ENCODE results near the gene DGKG. TPM values are rescaled to one million over a fixed set of nuclear protein-coding genes. Genes with fewer than 3 reads are reported as not detected.

The DGKG gene
- polyA plus RNA-seq, 1 of the 3 experiments (the other 2 are of a cell fraction) = 0.12 TPM

- Histone ChIP-seq H3K9me3 (no peaks in the 10 kb centered on the region), H3F3A (replicated peaks; ENCODE audit: insufficient read depth) (no peaks in the 10 kb centered on the region), H3K36me3 (replicated peaks in 1 of 2; ENCODE audit: control insufficient read depth in 1 of 2, insufficient read depth in 2 of 2, low read length in 1 of 2) (no peaks in the 10 kb centered on the region), H3K4me2 (no peak overlapping the region), H3K9me2 (no peaks in the 10 kb centered on the region), H3K79me2 (ENCODE audit: insufficient read depth) (no peaks in the 10 kb centered on the region), H3K27me3 (ENCODE audit: insufficient read depth) (no peaks in the 10 kb centered on the region), H3K4me3 (ENCODE audit: low read depth in 2 of 2, low read length in 1 of 2) (no peak overlapping the region), H4K20me1 (ENCODE audit: insufficient read depth) (no peaks in the 10 kb centered on the region), H3K4me1 (ENCODE audit: control insufficient read depth in 1 of 2, insufficient read depth in 2 of 2, low read depth in 1 of 2, low read length in 1 of 2) (no peaks in the 10 kb centered on the region), H3K27ac (ENCODE audit: low read depth in 2 of 2, low read length in 1 of 2) (no peak overlapping the region), H2AFZ (ENCODE audit: low read depth) (no peak overlapping the region), H3K9ac (no peak overlapping the region)
- no peak for TF ChIP-seq RXRA (IDR thresholded peaks at IDR 0.05; ENCODE audit: borderline replicate concordance, low read depth)
- no peak for TF ChIP-seq SMC3 (IDR thresholded peaks at IDR 0.05; ENCODE audit: low read depth, low read length)
- no peak for TF ChIP-seq MEF2A (IDR thresholded peaks at IDR 0.05; ENCODE audit: borderline replicate concordance, low read depth)
- no peak for TF ChIP-seq ELF1 (IDR thresholded peaks at IDR 0.05)
- no peak for TF ChIP-seq EP300 (IDR thresholded peaks at IDR 0.05; ENCODE audit: borderline replicate concordance in 1 of 2, low read depth in 1 of 2, low read length in 1 of 2)
- no peak for TF ChIP-seq EZH2phosphoT487 (IDR thresholded peaks at IDR 0.05; ENCODE audit: borderline replicate concordance, low read depth)
- TF ChIP-seq MXI1 (IDR thresholded peaks at IDR 0.05; ENCODE audit: low read depth, low read length) = no peak
- no peak for TF ChIP-seq NFIC (IDR thresholded peaks at IDR 0.05; ENCODE audit: borderline replicate concordance)
- no peak for TF ChIP-seq TAF1 (IDR thresholded peaks at IDR 0.05; ENCODE audit: borderline replicate concordance, low read depth, low read length)
- no peak for TF ChIP-seq NRF1 (IDR thresholded peaks at IDR 0.05; ENCODE audit: low read depth, low read length)
- TF ChIP-seq RFX5 (IDR thresholded peaks at IDR 0.05; ENCODE audit: low read length) = no peak
- TF ChIP-seq RCOR1 (IDR thresholded peaks at IDR 0.05; ENCODE audit: low read length) = no peak
- no peak for TF ChIP-seq TCF12 (IDR thresholded peaks at IDR 0.05)
- no peak for DNase-seq
- ChIA-PET CTCF (no interaction called here), POLR2A (no interaction called here)
- WGBS (ENCODE audit: low lambda C conversion rate) = 72% methylated on average over 8 of the region's 8 CpGs
Observed at GRCh38 chr3:186128158-186128557, 233.9 kb downstream of the DGKG start.

GRCh38 chr3:186127463-186127862 is 234.6 kb downstream of the DGKG start:
- H2AFZ ChIP-seq (ENCODE audit: low read depth) = no peak overlapping the region
- TF ChIP-seq MAX (IDR thresholded peaks at IDR 0.05; ENCODE audit: low read depth) (no peak), CHD2 (IDR thresholded peaks at IDR 0.05; ENCODE audit: low read length, partially characterized antibody) (no peak), FOXJ3 (CRISPR knock-in tag; IDR thresholded peaks at IDR 0.05) (no peak), SIN3A (IDR thresholded peaks at IDR 0.05; ENCODE audit: borderline replicate concordance, low read depth, low read length) (no peak)
- no peaks in the 10 kb centered on the region for H3K9me2 ChIP-seq
- no peak overlapping the region for H3K4me2 ChIP-seq
- no peak for DNase-seq
- ChIA-PET POLR2A (no interaction called here), CTCF (interaction anchor here (0.8 to 1.3 kb wide), 2 partner anchors 19 to 128 kb away, joined by 3 read pairs; partner anchors contain the start of gene ETV5)
- H3K4me1 ChIP-seq (ENCODE audit: control insufficient read depth in 1 of 2, insufficient read depth in 2 of 2, low read depth in 1 of 2, low read length in 1 of 2) = no peaks in the 10 kb centered on the region; a peak in 1 of 4 replicates
- H3K27me3 ChIP-seq (ENCODE audit: insufficient read depth) = no peaks in the 10 kb centered on the region
- H3K9me3 ChIP-seq = no peaks in the 10 kb centered on the region
- no peaks in the 10 kb centered on the region for H3K36me3 ChIP-seq (replicated peaks in 1 of 2; ENCODE audit: control insufficient read depth in 1 of 2, insufficient read depth in 2 of 2, low read length in 1 of 2)
- H3K4me3 ChIP-seq (ENCODE audit: low read depth in 2 of 2, low read length in 1 of 2) = no peak overlapping the region
- H3F3A ChIP-seq (replicated peaks; ENCODE audit: insufficient read depth) = no peaks in the 10 kb centered on the region
- H3K9ac ChIP-seq = no peak overlapping the region
- H4K20me1 ChIP-seq (ENCODE audit: insufficient read depth) = no peaks in the 10 kb centered on the region
- 78% methylated on average over 7 of the region's 7 CpGs for WGBS (ENCODE audit: low lambda C conversion rate)
- H3K27ac ChIP-seq (ENCODE audit: low read depth in 2 of 2, low read length in 1 of 2) = no peak overlapping the region
- no peaks in the 10 kb centered on the region for H3K79me2 ChIP-seq (ENCODE audit: insufficient read depth)
